Neural cell (in vitro differentiated cells): ENCODE results near the gene SLC15A4. TPM values are rescaled to one million over a fixed set of nuclear protein-coding genes. Genes with fewer than 3 reads are reported as not detected.

Experiments used
- H2AFZ ChIP-seq: fragments of 200-600, 300-800 bp; sonication (generic), shearing (Covaris generic); 2 replicates; pipeline ENCODE4 v1.6.0; 2014; ENCODE audit warnings: low read depth, mild to moderate bottlenecking, antibody characterized with exemption, low read length, moderate library complexity
- H3F3A ChIP-seq: fragments of 200-600 bp; shearing (Covaris generic); 2 replicates; pipeline ENCODE4 v1.6.1; 2016; ENCODE audit warnings: mild to moderate bottlenecking, moderate library complexity, mixed read lengths, antibody characterized with exemption, low read length; ENCODE audit not compliant: insufficient read depth, poor library complexity, severe bottlenecking
- H3K27ac ChIP-seq: fragments of 200-600, 300-800 bp; sonication (generic), shearing (Covaris generic); 2 replicates; pipeline ENCODE4 v1.5.1; 2014; ENCODE audit warnings: mild to moderate bottlenecking, low read length, moderate library complexity
- H3K27me3 ChIP-seq: fragments of 300-800, 200-600 bp; sonication (generic), shearing (Covaris generic); 2 replicates; pipeline ENCODE4 v1.6.0; 2014; ENCODE audit warnings: mild to moderate bottlenecking, low read depth, low read length, moderate library complexity; ENCODE audit not compliant: insufficient read depth
- H3K36me3 ChIP-seq: fragments of 300-800, 200-600 bp; sonication (generic), shearing (Covaris generic); 2 replicates; pipeline ENCODE4 v1.5.1; 2014; ENCODE audit warnings: mild to moderate bottlenecking, antibody characterized with exemption, low read length, moderate library complexity; ENCODE audit not compliant: insufficient read depth
- H3K4me2 ChIP-seq: fragments of 300-800, 200-600 bp; sonication (generic), shearing (Covaris generic); 2 replicates; pipeline ENCODE4 v1.6.0; 2014; ENCODE audit warnings: mild to moderate bottlenecking, low read length
- H3K4me3 ChIP-seq: fragments of 300-800, 200-600 bp; sonication (generic), shearing (Covaris generic); 2 replicates; pipeline ENCODE4 v1.5.1; 2014; ENCODE audit warnings: mild to moderate bottlenecking, low read length, moderate library complexity
- H3K79me2 ChIP-seq: fragments of 200-600 bp; shearing (Covaris generic); replicated peaks from 2 replicates; pipeline ENCODE4 v1.6.0; 2014; ENCODE audit warnings: mild to moderate bottlenecking, low read length, moderate library complexity; ENCODE audit not compliant: insufficient read depth
- H3K9ac ChIP-seq: fragments of 300-800, 200-600 bp; sonication (generic), shearing (Covaris generic); 2 replicates; pipeline ENCODE4 v1.6.1; 2016; ENCODE audit warnings: mild to moderate bottlenecking, low read length, mixed read lengths
- H3K9me2 ChIP-seq: fragments of 200-600 bp; shearing (Covaris generic); 2 replicates; pipeline ENCODE4 v1.6.1; 2016; ENCODE audit warnings: mild to moderate bottlenecking, low read length, mixed read lengths; ENCODE audit not compliant: insufficient read depth
- H3K9me3 ChIP-seq: fragments of 200-600, 300-800 bp; sonication (generic), shearing (Covaris generic); 2 replicates; pipeline ENCODE4 v1.6.1; 2016; ENCODE audit warnings: mild to moderate bottlenecking, mixed run types, low read length, moderate library complexity, mixed read lengths
- H4K20me1 ChIP-seq: fragments of 200-600 bp; shearing (Covaris generic); 2 replicates; pipeline ENCODE4 v1.6.1; 2016; ENCODE audit warnings: mild to moderate bottlenecking, mixed run types; ENCODE audit not compliant: insufficient read depth
- CTCF ChIP-seq: fragments of 450-650 bp; IDR thresholded peaks from 2 replicates; pipeline ENCODE4 v1.5.1; 2014; ENCODE audit warnings: antibody characterized with exemption, mild to moderate bottlenecking, moderate library complexity; ENCODE audit not compliant: poor library complexity, severe bottlenecking
- EP300 ChIP-seq: fragments of 450-650 bp; conservative IDR thresholded peaks from 2 replicates; pipeline ENCODE4 v1.6.1; 2014; ENCODE audit warnings: antibody characterized with exemption, mild to moderate bottlenecking, moderate library complexity; ENCODE audit not compliant: poor library complexity, severe bottlenecking
- EZH2 ChIP-seq: fragments of 200-600, 300-800 bp; shearing (Covaris generic), sonication (generic); IDR thresholded peaks from 2 replicates; pipeline ENCODE4 v1.6.1; 2014; ENCODE audit warnings: antibody characterized with exemption, low read length, borderline replicate concordance, mild to moderate bottlenecking; ENCODE audit not compliant: insufficient read depth, poor library complexity, severe bottlenecking
- MXI1 ChIP-seq: fragments of 450-650 bp; conservative IDR thresholded peaks from 2 replicates; pipeline ENCODE4 v1.6.1; 2014; ENCODE audit warnings: antibody characterized with exemption, mild to moderate bottlenecking; ENCODE audit not compliant: poor library complexity, severe bottlenecking
- POLR2AphosphoS5 ChIP-seq: IDR thresholded peaks from 2 replicates; pipeline ENCODE4 v1.6.1; 2012
- RAD21 ChIP-seq: fragments of 450-650 bp; conservative IDR thresholded peaks from 2 replicates; pipeline ENCODE4 v1.6.1; 2014; ENCODE audit warnings: antibody characterized with exemption, mild to moderate bottlenecking, moderate library complexity
- REST ChIP-seq: IDR thresholded peaks from 2 replicates; pipeline ENCODE4 v1.6.1; 2012; ENCODE audit warnings: borderline replicate concordance
- SMC3 ChIP-seq: fragments of 450-650 bp; conservative IDR thresholded peaks from 2 replicates; pipeline ENCODE4 v1.6.1; 2014; ENCODE audit warnings: antibody characterized with exemption, mild to moderate bottlenecking, moderate library complexity; ENCODE audit not compliant: poor library complexity
- TAF1 ChIP-seq: IDR thresholded peaks from 2 replicates; pipeline ENCODE4 v1.6.1; 2012; ENCODE audit warnings: low read depth
- polyA plus RNA-seq: library from polyadenylated mRNA; depleted of rRNA; stranded (reverse); fragments of >200 nt; gene quantifications from 2 replicates; pipeline ENCODE4 v1.2.3, GENCODE V29; 2014

The SLC15A4 gene
- polyA plus RNA-seq, 1 donor from 2014 or later: 34.7 TPM

DNA sequence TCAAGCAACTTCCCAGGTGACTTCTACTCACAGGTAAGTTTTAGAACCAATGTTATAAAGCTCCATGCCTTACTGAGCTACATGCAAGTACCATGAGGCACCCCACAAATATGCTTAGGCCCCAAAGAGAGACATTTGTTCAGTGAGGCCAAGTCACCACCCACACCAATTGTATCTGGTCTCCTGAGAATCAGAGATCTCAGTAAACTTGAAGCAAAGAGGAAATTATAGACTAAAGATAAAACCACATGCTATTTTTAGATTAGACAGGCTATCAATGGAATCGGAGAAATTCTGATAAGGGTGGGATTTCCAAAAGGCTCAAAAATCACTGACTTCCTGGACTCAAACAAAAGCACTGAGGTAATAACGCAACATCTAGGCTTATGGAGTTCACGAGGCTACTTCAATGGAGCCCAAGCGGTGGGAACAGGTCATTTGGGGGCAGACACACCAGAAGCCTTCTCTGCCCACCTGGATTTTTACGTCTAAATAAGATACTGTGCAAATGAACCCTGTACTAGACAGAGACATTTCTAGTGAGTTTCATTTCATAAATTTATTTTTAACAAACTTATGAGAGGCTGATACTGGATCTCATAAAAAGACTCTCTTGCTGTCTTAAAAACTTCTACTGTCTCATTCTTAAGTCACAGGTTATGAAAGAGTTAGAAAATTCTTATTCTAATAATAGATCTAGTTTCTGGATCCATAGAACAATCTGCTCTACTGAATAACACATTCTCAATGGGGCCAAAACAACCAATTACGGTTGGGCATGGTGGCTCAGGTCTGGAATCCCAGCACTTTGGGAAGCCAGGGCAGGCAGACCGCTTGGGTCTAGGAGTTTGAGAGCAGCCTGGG is 7.7 kb downstream of the SLC15A4 start:
- TF ChIP-seq EP300: no peak
- TF ChIP-seq POLR2AphosphoS5: no peak
- TF ChIP-seq REST: no peak
- no peak for TF ChIP-seq TAF1
- no peak for TF ChIP-seq MXI1
- peaks cover 12% of the 10 kb centered on the region for H3K36me3 ChIP-seq
- H2AFZ ChIP-seq: no peak overlapping the region
- no peak overlapping the region for H3K27ac ChIP-seq
- no peak overlapping the region for H3K4me2 ChIP-seq
- H3K9me3 ChIP-seq: no peaks in the 10 kb centered on the region
- no peaks in the 10 kb centered on the region for H3K9me2 ChIP-seq
- peaks cover 61% of the 10 kb centered on the region for H3K79me2 ChIP-seq
- peaks cover 6% of the 10 kb centered on the region for H3F3A ChIP-seq
- no peak overlapping the region for H3K9ac ChIP-seq
- no peaks in the 10 kb centered on the region for H3K27me3 ChIP-seq
- no peaks in the 10 kb centered on the region for H4K20me1 ChIP-seq
- H3K4me3 ChIP-seq: no peak overlapping the region

- no peak for TF ChIP-seq SMC3
- no peak for TF ChIP-seq EZH2
- no peak for TF ChIP-seq EP300
- TF ChIP-seq POLR2AphosphoS5: no peak
- no peak for TF ChIP-seq CTCF
- TF ChIP-seq MXI1: no peak
- no peak for TF ChIP-seq RAD21
- no peak for TF ChIP-seq TAF1
- TF ChIP-seq REST: no peak
- no peak overlapping the region for H3K27ac ChIP-seq
- no peaks in the 10 kb centered on the region for H4K20me1 ChIP-seq
- peaks cover 48% of the 10 kb centered on the region for H3K79me2 ChIP-seq
- no peak overlapping the region for H3K9ac ChIP-seq
- H3K4me2 ChIP-seq: no peak overlapping the region
- H3K4me3 ChIP-seq: no peak overlapping the region
- no peaks in the 10 kb centered on the region for H3K9me2 ChIP-seq
- H2AFZ ChIP-seq: no peak overlapping the region
- peaks cover 10% of the 10 kb centered on the region for H3F3A ChIP-seq
- H3K27me3 ChIP-seq: no peaks in the 10 kb centered on the region
- no peaks in the 10 kb centered on the region for H3K9me3 ChIP-seq
- H3K36me3 ChIP-seq: no peaks in the 10 kb centered on the region
Measured at GRCh38 chr12:128814411-128815261, 9.1 kb downstream of the SLC15A4 start.
